Endothelial cell of umbilical vein (primary cell): ENCODE data around the gene AMZ1.
"Not testable (repeated sequence)": the region's sequence is repeated elsewhere in the genome, so short reads cannot be mapped to it uniquely, and the experiment has no call there.

ENCODE experiments used
- EZH2 ChIP-seq: IDR thresholded peaks from 2 replicates; pipeline ENCODE4 v1.6.1; 2012; ENCODE audit warnings: borderline replicate concordance, low read depth, mild to moderate bottlenecking, moderate library complexity, low read length, inconsistent platforms; ENCODE audit not compliant: severe bottlenecking
- FOS ChIP-seq: IDR thresholded peaks from 2 replicates; pipeline ENCODE4 v1.6.1; 2011; ENCODE audit warnings: mild to moderate bottlenecking, low read length, moderate library complexity, borderline replicate concordance; ENCODE audit not compliant: insufficient read depth
- GATA2 ChIP-seq: IDR thresholded peaks from 2 replicates; pipeline ENCODE4 v1.7.0; 2011; ENCODE audit warnings: low read depth, mild to moderate bottlenecking, moderate library complexity, mixed read lengths, low read length; ENCODE audit not compliant: insufficient read length, insufficient read depth
- JUN ChIP-seq: IDR thresholded peaks from 2 replicates; pipeline ENCODE4 v1.6.1; 2011; ENCODE audit warnings: borderline replicate concordance, low read depth; ENCODE audit not compliant: insufficient read length, insufficient read depth
- MYC ChIP-seq: IDR thresholded peaks from one replicate; pipeline ENCODE4 v1.6.1; 2011; ENCODE audit warnings: mild to moderate bottlenecking, low read depth, low read length
- POLR2A ChIP-seq: IDR thresholded peaks from 2 replicates; pipeline ENCODE4 v1.6.1; 2012; ENCODE audit warnings: low read depth, mild to moderate bottlenecking, control low read depth, low read length
- POLR2AphosphoS5 ChIP-seq: IDR thresholded peaks from 2 replicates; pipeline ENCODE4 v1.6.1; 2012; ENCODE audit warnings: low read depth, mild to moderate bottlenecking, control low read depth, low read length, moderate library complexity; ENCODE audit not compliant: insufficient read depth
- TF ChIP-seq, protein P1 (sequence below), 2 donors: IDR thresholded peaks; 1 replicate in 1 of 2; 2 replicates in 1 of 2; pipeline ENCODE4 v1.5.1; 2011; ENCODE audit warnings: low read length in 2 of 2, mild to moderate bottlenecking in 2 of 2, moderate library complexity in 2 of 2, control low read depth in 1 of 2, inconsistent platforms in 1 of 2, low read depth in 1 of 2; ENCODE audit not compliant: insufficient read depth in 1 of 2; ENCODE audit errors: extremely low read depth in 1 of 2
- TF ChIP-seq, protein P2 (sequence below): IDR thresholded peaks from 2 replicates; pipeline ENCODE4 v1.6.1; 2011; ENCODE audit not compliant: insufficient read depth, insufficient read length

DNA sequence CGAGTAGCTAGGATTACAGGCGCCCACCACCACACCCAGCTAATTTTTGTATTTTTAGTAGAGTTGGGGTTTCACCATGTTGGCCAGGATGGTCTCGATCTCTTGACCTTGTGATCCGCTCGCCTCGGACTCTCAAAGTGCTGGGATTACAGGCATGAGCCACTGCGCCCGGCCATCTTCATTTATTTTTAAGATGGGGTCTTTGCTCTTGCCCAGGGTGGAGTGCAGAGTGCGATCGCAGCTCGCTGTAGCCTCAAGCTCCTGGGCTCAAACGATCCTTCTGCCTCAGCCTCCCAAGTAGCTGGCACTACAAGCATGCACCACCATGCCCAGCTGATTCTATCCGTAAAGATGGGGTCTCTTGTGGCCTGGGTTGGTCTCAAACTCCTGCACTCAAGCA, 39.2 kb downstream of the AMZ1 start:
- not testable (repeated sequence) for TF ChIP-seq POLR2A, EZH2, JUN, MYC, POLR2AphosphoS5, GATA2, FOS
- TF ChIP-seq, protein P1, sequence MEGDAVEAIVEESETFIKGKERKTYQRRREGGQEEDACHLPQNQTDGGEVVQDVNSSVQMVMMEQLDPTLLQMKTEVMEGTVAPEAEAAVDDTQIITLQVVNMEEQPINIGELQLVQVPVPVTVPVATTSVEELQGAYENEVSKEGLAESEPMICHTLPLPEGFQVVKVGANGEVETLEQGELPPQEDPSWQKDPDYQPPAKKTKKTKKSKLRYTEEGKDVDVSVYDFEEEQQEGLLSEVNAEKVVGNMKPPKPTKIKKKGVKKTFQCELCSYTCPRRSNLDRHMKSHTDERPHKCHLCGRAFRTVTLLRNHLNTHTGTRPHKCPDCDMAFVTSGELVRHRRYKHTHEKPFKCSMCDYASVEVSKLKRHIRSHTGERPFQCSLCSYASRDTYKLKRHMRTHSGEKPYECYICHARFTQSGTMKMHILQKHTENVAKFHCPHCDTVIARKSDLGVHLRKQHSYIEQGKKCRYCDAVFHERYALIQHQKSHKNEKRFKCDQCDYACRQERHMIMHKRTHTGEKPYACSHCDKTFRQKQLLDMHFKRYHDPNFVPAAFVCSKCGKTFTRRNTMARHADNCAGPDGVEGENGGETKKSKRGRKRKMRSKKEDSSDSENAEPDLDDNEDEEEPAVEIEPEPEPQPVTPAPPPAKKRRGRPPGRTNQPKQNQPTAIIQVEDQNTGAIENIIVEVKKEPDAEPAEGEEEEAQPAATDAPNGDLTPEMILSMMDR (IDR thresholded peaks at IDR 0.05; ENCODE audit: extremely low read depth in 1 of 2, insufficient read depth in 1 of 2, low read depth in 1 of 2, low read length in 2 of 2) = not testable (repeated sequence)
- TF ChIP-seq, protein P2, sequence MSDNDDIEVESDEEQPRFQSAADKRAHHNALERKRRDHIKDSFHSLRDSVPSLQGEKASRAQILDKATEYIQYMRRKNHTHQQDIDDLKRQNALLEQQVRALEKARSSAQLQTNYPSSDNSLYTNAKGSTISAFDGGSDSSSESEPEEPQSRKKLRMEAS = not testable (repeated sequence)
